Stimulated activated effector memory CD8-positive, alpha-beta T cell treated with anti-CD3 and anti-CD28 coated beads, Interleukin-12 subunit alpha, Interleukin-12 subunit beta, amount 100 ng/mL, for 72 hours (primary cell): ENCODE measurements around the gene PTH1R.

Experiments used
- ATAC-seq: fragments of 150-1000 bp; cut with Tn5 transposase; 2 replicates; pipeline ENCODE4 v1.10.0; 2021
- DNase-seq, 2 donors: peaks; one replicate each; pipeline ENCODE4 v3.0.0; 2021 to 2022; ENCODE audit warnings: low spot score in 2 of 2
- H3K27ac Mint-ChIP-seq: one replicate; pipeline ENCODE4 v1.8.0; 2022; ENCODE audit warnings: mild to moderate bottlenecking, mixed read lengths
- H3K36me3 Mint-ChIP-seq: one replicate; pipeline ENCODE4 v1.8.0; 2022; ENCODE audit warnings: mild to moderate bottlenecking, mixed read lengths
- H3K4me1 Mint-ChIP-seq: one replicate; pipeline ENCODE4 v1.8.0; 2022; ENCODE audit warnings: mixed read lengths
- H3K4me3 Mint-ChIP-seq: one replicate; pipeline ENCODE4 v1.8.0; 2022; ENCODE audit warnings: mild to moderate bottlenecking, mixed read lengths
- H3K9me3 Mint-ChIP-seq: one replicate; pipeline ENCODE4 v1.8.0; 2022; ENCODE audit warnings: mixed read lengths

The PTH1R gene

GRCh38 chr3:46935989-46936558, 58.6 kb downstream of the PTH1R start:
- no peak overlapping the region for H3K4me3 Mint-ChIP-seq
- H3K36me3 Mint-ChIP-seq, result peaks cover 66% of the 10 kb centered on the region
- ATAC-seq, result no peak
- H3K4me1 Mint-ChIP-seq, result peaks cover 66% of the 10 kb centered on the region
- no peak for DNase-seq
- H3K27ac Mint-ChIP-seq, result peak overlapping the region; percentile 80
- no peaks in the 10 kb centered on the region for H3K9me3 Mint-ChIP-seq

GRCh38 chr3:46936733-46937250, 59.3 kb downstream of the PTH1R start:
- H3K36me3 Mint-ChIP-seq, result peaks cover 72% of the 10 kb centered on the region
- no peak overlapping the region for H3K4me3 Mint-ChIP-seq
- ATAC-seq (no peak), DNase-seq (no peak)
- H3K9me3 Mint-ChIP-seq, result no peaks in the 10 kb centered on the region
- peaks cover 59% of the 10 kb centered on the region for H3K4me1 Mint-ChIP-seq
- peak overlapping the region; percentile 80 for H3K27ac Mint-ChIP-seq

- no peak overlapping the region for H3K4me3 Mint-ChIP-seq
- peak overlapping the region; percentile 94 for H3K27ac Mint-ChIP-seq
- peaks cover 73% of the 10 kb centered on the region for H3K36me3 Mint-ChIP-seq
- DNase-seq (no peak), ATAC-seq (no peak)
- peaks cover 61% of the 10 kb centered on the region for H3K4me1 Mint-ChIP-seq
- H3K9me3 Mint-ChIP-seq, result no peaks in the 10 kb centered on the region
These were observed 60.6 kb downstream of the PTH1R start for GRCh38 chr3:46938118-46938517.

- peaks cover 70% of the 10 kb centered on the region for H3K4me1 Mint-ChIP-seq
- H3K36me3 Mint-ChIP-seq, result peaks cover 78% of the 10 kb centered on the region
- no peaks in the 10 kb centered on the region for H3K9me3 Mint-ChIP-seq
- ATAC-seq, result no peak
- DNase-seq, result no peak
- no peak overlapping the region for H3K4me3 Mint-ChIP-seq
- peak overlapping the region; percentile 86 for H3K27ac Mint-ChIP-seq
These were observed 62.3 kb downstream of the PTH1R start for GRCh38 chr3:46939578-46940445.

GRCh38 chr3:46942076-46942475, 64.6 kb downstream of the PTH1R start:
- H3K9me3 Mint-ChIP-seq, result no peaks in the 10 kb centered on the region
- H3K4me3 Mint-ChIP-seq, result no peak overlapping the region
- DNase-seq, result no peak
- ATAC-seq, result no peak
- H3K36me3 Mint-ChIP-seq, result peaks cover 76% of the 10 kb centered on the region
- peaks cover 83% of the 10 kb centered on the region for H3K4me1 Mint-ChIP-seq
- H3K27ac Mint-ChIP-seq, result peak overlapping the region; percentile 90

GRCh38 chr3:46942481-46943236, 65.1 kb downstream of the PTH1R start:
- peaks cover 86% of the 10 kb centered on the region for H3K4me1 Mint-ChIP-seq
- peak overlapping the region; percentile 90 for H3K27ac Mint-ChIP-seq
- H3K9me3 Mint-ChIP-seq, result no peaks in the 10 kb centered on the region
- ATAC-seq (no peak), DNase-seq (no peak)
- no peak overlapping the region for H3K4me3 Mint-ChIP-seq
- H3K36me3 Mint-ChIP-seq, result peaks cover 76% of the 10 kb centered on the region

GRCh38 chr3:46943237-46944187, 66.0 kb downstream of the PTH1R start:
- H3K27ac Mint-ChIP-seq, result peak overlapping the region; percentile 90
- peaks cover 89% of the 10 kb centered on the region for H3K4me1 Mint-ChIP-seq
- ATAC-seq (no peak), DNase-seq (no peak)
- H3K36me3 Mint-ChIP-seq, result peaks cover 72% of the 10 kb centered on the region
- no peak overlapping the region for H3K4me3 Mint-ChIP-seq
- no peaks in the 10 kb centered on the region for H3K9me3 Mint-ChIP-seq

- Mint-ChIP-seq H3K36me3 (peaks cover 72% of the 10 kb centered on the region), H3K27ac (peak overlapping the region; percentile 90), H3K4me3 (no peak overlapping the region), H3K9me3 (no peaks in the 10 kb centered on the region), H3K4me1 (peaks cover 90% of the 10 kb centered on the region)
- ATAC-seq (no peak), DNase-seq (no peak)
These were observed 66.7 kb downstream of the PTH1R start for GRCh38 chr3:46944191-46944590.

- Mint-ChIP-seq H3K4me3 (peak overlapping the region; percentile 73), H3K4me1 (peaks cover 89% of the 10 kb centered on the region), H3K9me3 (no peaks in the 10 kb centered on the region), H3K36me3 (peaks cover 59% of the 10 kb centered on the region), H3K27ac (peak overlapping the region; percentile 90)
- no peak for ATAC-seq
- DNase-seq, result no peak
These were observed 68.9 kb downstream of the PTH1R start for GRCh38 chr3:46946416-46946815.

GRCh38 chr3:46946856-46947545, 69.5 kb downstream of the PTH1R start:
- peak overlapping the region; percentile 90 for H3K27ac Mint-ChIP-seq
- H3K9me3 Mint-ChIP-seq, result no peaks in the 10 kb centered on the region
- H3K36me3 Mint-ChIP-seq, result peaks cover 55% of the 10 kb centered on the region
- ATAC-seq (peak; percentile 88), DNase-seq (peak; percentile 37 to 71)
- peak overlapping the region; percentile 73 for H3K4me3 Mint-ChIP-seq
- peaks cover 91% of the 10 kb centered on the region for H3K4me1 Mint-ChIP-seq

- peak overlapping the region; percentile 90 for H3K27ac Mint-ChIP-seq
- peaks cover 91% of the 10 kb centered on the region for H3K4me1 Mint-ChIP-seq
- peaks cover 55% of the 10 kb centered on the region for H3K36me3 Mint-ChIP-seq
- no peak for DNase-seq
- ATAC-seq, result peak; percentile 56
- H3K4me3 Mint-ChIP-seq, result peak overlapping the region; percentile 73
- H3K9me3 Mint-ChIP-seq, result no peaks in the 10 kb centered on the region
These were observed 70.0 kb downstream of the PTH1R start for GRCh38 chr3:46947546-46947901.

GRCh38 chr3:46947981-46948791, 70.7 kb downstream of the PTH1R start:
- Mint-ChIP-seq H3K4me3 (peak overlapping the region; percentile 73), H3K9me3 (no peaks in the 10 kb centered on the region), H3K36me3 (peaks cover 55% of the 10 kb centered on the region), H3K4me1 (peaks cover 93% of the 10 kb centered on the region), H3K27ac (peak overlapping the region; percentile 90)
- DNase-seq (peak; percentile 41 to 74), ATAC-seq (peak; percentile 83)

- DNase-seq (no peak), ATAC-seq (no peak)
- H3K9me3 Mint-ChIP-seq, result no peaks in the 10 kb centered on the region
- H3K27ac Mint-ChIP-seq, result peak overlapping the region; percentile 90
- H3K4me1 Mint-ChIP-seq, result peaks cover 94% of the 10 kb centered on the region
- peaks cover 59% of the 10 kb centered on the region for H3K36me3 Mint-ChIP-seq
- H3K4me3 Mint-ChIP-seq, result peak overlapping the region; percentile 73
These were observed 71.5 kb downstream of the PTH1R start for GRCh38 chr3:46948830-46949671.
